Activated T-cell treated with anti-CD3 and anti-CD28 coated beads, Interleukin-2, amount 50 U/mL, for 48 hours (primary cell): ENCODE measurements around the gene SMAD6.

Source experiments
- DNase-seq, 2 experiments: peaks; one replicate each; pipeline ENCODE4 v3.0.0-alpha.2; 2020

The SMAD6 gene

GRCh38 chr15:66778314-66778665 lies 76.3 kb downstream of the SMAD6 start:
- no peak for DNase-seq

- DNase-seq = no peak
These were observed 76.7 kb downstream of the SMAD6 start for GRCh38 chr15:66778716-66779115.

GRCh38 chr15:66779331-66780009 lies 77.4 kb downstream of the SMAD6 start:
- no peak for DNase-seq

- DNase-seq = no peak
These were observed 78.3 kb downstream of the SMAD6 start for GRCh38 chr15:66780172-66780972.

- DNase-seq = no peak
These were observed 79.1 kb downstream of the SMAD6 start for GRCh38 chr15:66780973-66781718.

GRCh38 chr15:66782785-66783184 lies 80.7 kb downstream of the SMAD6 start:
- DNase-seq = no peak

- DNase-seq = no peak
These were observed 81.3 kb downstream of the SMAD6 start for GRCh38 chr15:66783314-66783713.

GRCh38 chr15:66783725-66784124 lies 81.7 kb downstream of the SMAD6 start:
- no peak for DNase-seq

GRCh38 chr15:66784174-66784573 lies 82.1 kb downstream of the SMAD6 start:
- no peak for DNase-seq

GRCh38 chr15:66785637-66786036 lies 83.6 kb downstream of the SMAD6 start:
- DNase-seq = no peak

- no peak for DNase-seq
These were observed 84.2 kb downstream of the SMAD6 start for GRCh38 chr15:66786222-66786621.

GRCh38 chr15:66786708-66787488 lies 84.9 kb downstream of the SMAD6 start:
- no peak for DNase-seq

GRCh38 chr15:66787489-66787871 lies 85.4 kb downstream of the SMAD6 start:
- DNase-seq = no peak

- no peak for DNase-seq
These were observed 86.0 kb downstream of the SMAD6 start for GRCh38 chr15:66788024-66788423.

- DNase-seq = no peak
These were observed 87.3 kb downstream of the SMAD6 start for GRCh38 chr15:66789029-66790025.

- no peak for DNase-seq
These were observed 93.8 kb downstream of the SMAD6 start for GRCh38 chr15:66795851-66796250.

- DNase-seq = no peak
These were observed 94.3 kb downstream of the SMAD6 start for GRCh38 chr15:66796343-66796742.

GRCh38 chr15:66797921-66798320 lies 95.9 kb downstream of the SMAD6 start:
- DNase-seq = no peak

GRCh38 chr15:66798426-66799061 lies 96.5 kb downstream of the SMAD6 start:
- no peak for DNase-seq

GRCh38 chr15:66799242-66799641 lies 97.2 kb downstream of the SMAD6 start:
- no peak for DNase-seq

GRCh38 chr15:66800584-66801235 lies 98.7 kb downstream of the SMAD6 start:
- DNase-seq = no peak
